HG03045 (cell line): Measurements from ENCODE around the gene CAPN13.

Experiments used
- ATAC-seq: cut with Tn5 transposase; IDR thresholded peaks from one replicate; pipeline ENCODE4 v1.9.1; 2021; ENCODE audit warnings: mild to moderate bottlenecking, moderate library complexity; ENCODE audit not compliant: unreplicated experiment

CAPN13 gene

GRCh38 chr2:30807249-30807648 is at the start of gene CAPN13:
TSS of gene CAPN13 (minus strand) at chr2:30807446. CDS start at chr2:30787325, 20,121 bp downstream.
- no peak for ATAC-seq

- ATAC-seq, result no peak
Measured at GRCh38 chr2:30847841-30848240, 40.6 kb upstream of the CAPN13 start.

- no peak for ATAC-seq
Measured at GRCh38 chr2:30847329-30847728, 40.1 kb upstream of the CAPN13 start.

GRCh38 chr2:30828586-30828985 is 21.3 kb upstream of the CAPN13 start:
- no peak for ATAC-seq

- ATAC-seq, result no peak
Measured at GRCh38 chr2:30826916-30827315, 19.7 kb upstream of the CAPN13 start.

GRCh38 chr2:30826481-30826880 is 19.2 kb upstream of the CAPN13 start:
- ATAC-seq, result no peak

- no peak for ATAC-seq
Measured at GRCh38 chr2:30823452-30823851, 16.2 kb upstream of the CAPN13 start.

- no peak for ATAC-seq
Measured at GRCh38 chr2:30821960-30822359, 14.7 kb upstream of the CAPN13 start.

GRCh38 chr2:30820381-30821055 is 13.3 kb upstream of the CAPN13 start:
- no peak for ATAC-seq

GRCh38 chr2:30809938-30810337 is 2.7 kb upstream of the CAPN13 start:
- ATAC-seq, result no peak

GRCh38 chr2:30808695-30809094 is 1.4 kb upstream of the CAPN13 start:
- no peak for ATAC-seq

- ATAC-seq, result no peak
Measured at GRCh38 chr2:30803281-30803680, 4.0 kb downstream of the CAPN13 start.

- ATAC-seq, result no peak
Measured at GRCh38 chr2:30802611-30803010, 4.6 kb downstream of the CAPN13 start.

GRCh38 chr2:30801821-30802455 is 5.3 kb downstream of the CAPN13 start:
- ATAC-seq, result no peak

GRCh38 chr2:30800159-30800558 is 7.1 kb downstream of the CAPN13 start:
- no peak for ATAC-seq

- ATAC-seq, result no peak
Measured at GRCh38 chr2:30799366-30799765, 7.9 kb downstream of the CAPN13 start.

GRCh38 chr2:30798536-30798991 is 8.7 kb downstream of the CAPN13 start:
- no peak for ATAC-seq

- ATAC-seq, result no peak
Measured at GRCh38 chr2:30797381-30798015, 9.7 kb downstream of the CAPN13 start.

GRCh38 chr2:30796699-30797098 is 10.5 kb downstream of the CAPN13 start:
- no peak for ATAC-seq

GRCh38 chr2:30792521-30792920 is 14.7 kb downstream of the CAPN13 start:
- ATAC-seq, result no peak

GRCh38 chr2:30790879-30791278 is 16.4 kb downstream of the CAPN13 start:
- ATAC-seq, result no peak

GRCh38 chr2:30789670-30790210 is 17.5 kb downstream of the CAPN13 start:
- ATAC-seq, result no peak
